Stimulated activated CD4-positive, alpha-beta T cell treated with anti-CD3 and anti-CD28 coated beads, Interleukin-12 subunit alpha, Interleukin-12 subunit beta, amount 100 ng/mL, for 4 hours (primary cell): ENCODE results near the gene PITRM1.

Source experiments
- DNase-seq: peaks from one replicate; pipeline ENCODE4 v3.0.0-alpha.2; 2020

Gene PITRM1

DNA sequence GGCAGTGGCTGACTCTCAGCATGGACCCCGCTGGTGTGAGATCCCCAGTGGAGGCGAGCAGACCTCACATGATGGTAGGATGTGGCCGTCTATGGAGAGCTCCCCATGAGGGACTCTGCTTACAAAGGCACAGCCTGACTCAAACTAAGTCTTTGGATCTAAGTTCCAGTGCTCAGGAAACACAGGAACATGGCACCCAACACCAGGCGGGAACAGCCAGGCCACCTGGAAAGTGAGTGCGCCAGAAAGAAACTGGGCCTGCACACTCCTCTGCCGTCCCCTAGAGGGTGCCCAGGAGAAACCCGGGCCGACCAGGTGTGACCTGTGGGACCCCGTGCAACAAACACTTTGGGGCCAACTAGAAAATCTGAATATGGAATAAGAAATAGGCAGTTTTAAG lies 10.0 kb downstream of the PITRM1 start:
- DNase-seq, result no peak

DNA sequence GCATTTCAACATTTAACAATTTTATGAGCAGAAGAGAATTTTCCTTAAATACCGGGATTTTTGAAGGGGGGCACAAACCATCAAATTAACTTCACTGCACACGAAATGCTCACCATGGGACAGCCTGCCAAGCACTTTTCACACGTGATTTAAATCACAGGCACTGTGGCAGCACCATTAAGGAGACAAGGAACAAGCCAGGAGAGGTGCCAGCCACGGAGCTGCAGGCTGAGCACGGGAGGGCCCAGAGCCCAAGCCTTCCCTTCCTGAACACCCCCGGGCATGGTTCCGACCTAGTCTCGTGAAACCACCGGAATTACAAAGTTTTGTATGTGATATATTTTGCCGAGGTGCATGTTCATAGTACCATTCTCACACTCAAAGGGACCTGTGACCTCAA lies 13.4 kb downstream of the PITRM1 start:
- no peak for DNase-seq

DNA sequence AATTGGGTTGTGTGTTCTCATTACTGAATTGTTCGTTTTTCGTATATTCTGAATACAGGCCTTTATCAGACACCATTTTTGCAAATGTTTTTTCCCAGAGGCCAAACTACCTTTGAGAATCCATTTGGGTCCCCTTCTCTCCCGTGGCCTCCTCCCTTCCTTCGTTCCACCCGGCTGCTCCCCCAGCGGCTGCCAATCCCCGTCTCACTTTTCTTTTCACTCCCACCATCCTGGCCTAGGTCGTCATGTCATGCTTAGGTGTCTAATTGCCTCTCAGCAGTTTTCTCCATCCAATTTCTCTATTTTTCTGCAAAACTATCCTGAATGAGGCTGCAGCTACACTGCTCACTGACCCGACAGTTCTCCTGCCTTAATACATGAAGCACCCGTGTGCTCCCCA lies 17.9 kb downstream of the PITRM1 start:
- no peak for DNase-seq

DNA sequence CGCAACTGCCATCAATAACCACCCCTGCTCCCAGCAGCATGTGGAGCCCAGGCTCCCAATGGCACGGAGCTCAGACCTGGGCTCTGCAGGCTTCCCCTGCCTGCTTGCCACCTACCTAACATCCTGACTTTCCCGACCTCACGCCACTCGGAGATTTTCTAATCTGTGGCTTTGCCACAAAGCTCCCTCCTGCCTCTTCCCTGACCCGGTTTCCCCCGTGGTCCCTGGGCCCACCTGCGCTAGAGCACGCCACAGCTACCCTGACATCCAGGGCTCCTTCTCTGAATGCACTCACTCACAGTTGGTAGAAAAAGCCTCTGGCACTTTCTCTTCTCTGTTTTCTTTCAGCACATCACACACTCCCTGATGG lies 20.0 kb downstream of the PITRM1 start:
- DNase-seq, result no peak

DNA sequence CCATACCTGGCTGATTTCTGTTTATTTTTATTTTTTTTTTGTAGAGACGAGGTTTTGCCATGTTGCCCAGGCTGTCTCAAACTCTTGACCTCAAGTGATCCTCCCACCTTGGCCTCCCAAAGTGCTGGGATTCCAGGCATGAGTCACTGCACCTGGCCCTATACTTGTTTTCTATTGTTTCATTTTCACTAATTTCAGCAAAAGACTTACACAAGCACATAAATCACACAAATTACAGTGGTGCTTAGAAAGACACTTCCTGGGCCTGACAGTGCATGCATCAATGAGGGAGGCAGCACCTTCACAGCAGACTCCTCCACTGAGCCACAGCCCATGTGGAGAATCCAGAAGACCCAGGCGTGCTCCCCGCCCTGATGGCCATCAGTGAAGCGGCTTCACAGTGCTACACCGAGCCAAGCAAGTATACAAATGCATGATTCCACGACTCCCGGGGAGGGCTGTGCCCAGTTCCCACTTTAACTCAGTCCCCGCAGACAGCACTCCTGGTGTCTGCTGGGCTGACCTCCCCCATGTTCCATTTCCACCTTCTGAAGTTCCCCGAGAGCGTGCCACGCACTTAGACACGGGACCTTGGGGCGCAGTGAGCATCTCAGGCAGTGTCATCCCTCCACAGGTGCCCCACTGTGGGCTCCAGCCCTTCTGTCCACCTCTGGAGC lies 20.6 kb downstream of the PITRM1 start:
- DNase-seq, result no peak

DNA sequence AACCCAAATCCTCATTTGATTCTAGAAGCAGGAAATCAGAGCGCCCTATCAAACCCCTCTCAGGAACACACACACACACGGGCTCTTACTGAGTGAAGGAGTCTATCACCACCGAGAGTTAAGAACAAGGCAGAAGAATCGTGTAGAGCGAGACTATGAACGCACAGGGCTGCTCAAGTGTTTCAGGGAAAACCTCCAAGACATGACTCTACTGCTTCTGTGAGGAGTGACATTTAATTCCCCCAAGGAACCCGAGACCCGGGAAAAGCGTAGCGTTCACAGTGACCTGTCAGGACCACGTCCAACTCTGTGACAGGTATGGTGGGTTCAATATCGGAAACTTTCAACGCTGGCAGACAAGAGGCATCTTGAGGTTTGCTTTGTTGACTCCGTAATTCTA lies 21.6 kb downstream of the PITRM1 start:
- no peak for DNase-seq

DNA sequence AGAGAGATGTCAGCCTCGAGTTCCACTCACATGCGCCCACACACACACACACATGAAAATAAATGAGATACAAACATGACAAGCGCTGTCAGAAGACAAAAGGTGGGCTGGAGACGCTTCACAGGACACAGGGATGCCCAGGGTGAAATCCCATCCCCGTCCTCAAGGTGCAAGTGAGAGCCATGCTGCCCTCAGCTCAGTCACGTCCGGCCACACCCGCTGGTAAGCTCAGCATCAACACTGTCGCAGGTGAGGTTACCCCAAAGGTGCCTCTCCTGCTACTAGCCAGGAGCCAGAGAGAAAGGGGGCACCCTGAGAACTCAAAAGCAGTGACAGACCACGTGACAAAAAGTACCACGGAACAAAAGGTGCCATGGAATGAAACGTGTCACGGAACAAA lies 22.2 kb downstream of the PITRM1 start:
- DNase-seq, result no peak

DNA sequence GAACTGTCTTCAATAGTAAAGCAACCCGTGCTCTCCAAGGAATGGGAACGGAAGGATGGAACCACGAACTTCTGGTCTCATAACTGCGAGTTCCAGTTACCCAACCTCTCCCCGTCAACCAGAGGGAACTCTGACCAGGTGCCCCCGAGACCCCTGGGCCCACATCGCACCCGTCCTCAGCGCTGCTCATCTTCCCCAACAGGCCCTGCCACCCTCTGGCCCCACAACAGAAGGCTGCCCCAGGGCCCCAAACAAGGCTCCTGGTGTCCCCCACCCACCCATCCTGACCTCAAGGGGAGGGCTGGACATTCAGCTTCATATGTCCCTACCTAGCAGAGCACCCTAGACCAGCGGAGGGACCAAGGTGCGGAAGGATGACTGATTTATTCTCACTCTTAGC lies 22.7 kb downstream of the PITRM1 start:
- DNase-seq, result no peak

DNA sequence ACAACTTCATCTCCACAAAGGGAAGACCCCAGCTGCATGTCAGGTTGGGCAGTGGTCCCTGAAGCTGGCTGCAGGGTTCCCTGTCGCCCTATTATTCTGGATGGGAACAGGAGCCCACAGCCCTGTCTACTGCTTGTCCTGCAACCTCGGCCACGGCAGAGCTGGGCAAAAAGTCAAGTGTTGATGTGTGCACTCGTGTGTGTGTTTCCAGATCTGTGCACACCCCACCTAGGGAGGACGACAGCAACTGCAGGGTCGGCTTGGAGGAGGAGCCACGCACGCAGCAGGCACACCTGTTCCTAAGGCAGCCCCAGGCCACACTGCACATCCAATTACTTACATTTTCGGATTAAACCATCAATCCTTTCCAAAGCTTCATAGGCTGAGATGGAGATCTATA lies 23.6 kb downstream of the PITRM1 start:
- no peak for DNase-seq

DNA sequence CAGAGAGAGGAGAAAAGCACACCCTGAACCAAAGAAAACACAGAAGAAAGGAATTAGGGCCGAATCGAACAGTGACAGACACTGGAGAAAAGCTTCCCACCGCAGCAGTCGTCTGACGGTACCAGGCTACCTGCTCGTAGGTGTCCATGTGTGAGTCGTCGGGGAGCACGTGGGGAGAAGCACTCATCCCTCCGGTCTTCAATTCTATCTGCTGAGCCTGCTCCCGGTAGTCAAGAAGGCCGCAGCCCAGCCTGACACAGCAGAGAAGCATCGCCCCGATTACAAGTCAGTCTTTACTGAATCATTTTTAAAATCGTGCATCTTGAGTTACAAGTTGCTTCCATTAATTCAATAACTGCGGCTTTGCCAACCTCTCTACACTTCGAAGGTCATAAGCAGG lies 24.5 kb downstream of the PITRM1 start:
- no peak for DNase-seq

DNA sequence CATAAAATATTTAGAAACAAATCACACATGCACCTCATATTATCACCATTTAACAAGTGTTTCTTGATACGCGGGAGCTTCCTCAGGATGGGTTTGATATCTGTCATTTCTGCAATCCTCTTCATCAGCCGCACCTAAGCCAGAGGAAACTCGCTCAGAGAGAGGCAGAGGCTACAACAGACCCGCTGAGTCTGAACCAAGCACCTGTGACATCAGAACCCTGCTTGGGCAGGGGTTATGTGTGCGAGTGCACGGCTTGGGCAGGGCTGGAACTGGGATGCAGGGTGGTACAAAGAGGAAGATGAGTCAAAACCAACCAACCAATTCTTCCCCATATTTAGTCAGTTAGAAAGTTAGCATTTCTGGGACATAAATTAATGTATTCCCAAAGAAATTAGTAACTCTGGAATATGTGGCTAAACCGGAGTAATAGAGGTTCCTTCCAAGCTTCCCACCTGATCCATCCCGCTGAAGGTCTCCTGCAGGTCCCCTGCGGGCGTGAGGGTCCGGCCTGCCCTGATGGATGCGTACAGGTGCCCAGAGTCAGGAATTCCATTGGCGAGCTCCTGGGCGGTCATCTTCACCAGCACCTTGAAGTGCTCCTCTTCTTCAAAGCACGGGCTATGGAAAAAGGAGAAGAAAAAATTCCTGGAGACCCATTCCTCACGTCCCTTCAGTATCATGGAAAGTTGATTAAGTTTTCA lies 25.3 kb downstream of the PITRM1 start:
- DNase-seq, result no peak

DNA sequence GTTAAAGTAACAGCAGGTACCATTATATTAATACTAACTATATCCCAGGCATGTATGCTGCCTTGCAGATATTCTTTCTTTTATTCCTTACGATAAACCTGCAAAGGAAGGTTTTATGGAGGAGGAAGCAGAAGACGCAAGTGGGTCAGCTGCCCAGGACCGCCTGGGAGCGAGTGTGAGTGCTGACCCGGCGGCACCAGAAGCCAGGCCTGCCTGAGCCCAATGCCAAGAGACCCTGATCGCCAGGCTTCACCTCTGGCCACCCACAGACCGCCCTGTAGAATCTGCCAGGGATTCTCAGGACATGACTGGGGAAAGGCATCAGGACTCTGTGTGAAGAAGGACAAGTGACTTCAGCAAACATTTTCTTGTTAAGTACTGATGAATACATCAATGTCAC lies 26.3 kb downstream of the PITRM1 start:
- DNase-seq, result no peak

DNA sequence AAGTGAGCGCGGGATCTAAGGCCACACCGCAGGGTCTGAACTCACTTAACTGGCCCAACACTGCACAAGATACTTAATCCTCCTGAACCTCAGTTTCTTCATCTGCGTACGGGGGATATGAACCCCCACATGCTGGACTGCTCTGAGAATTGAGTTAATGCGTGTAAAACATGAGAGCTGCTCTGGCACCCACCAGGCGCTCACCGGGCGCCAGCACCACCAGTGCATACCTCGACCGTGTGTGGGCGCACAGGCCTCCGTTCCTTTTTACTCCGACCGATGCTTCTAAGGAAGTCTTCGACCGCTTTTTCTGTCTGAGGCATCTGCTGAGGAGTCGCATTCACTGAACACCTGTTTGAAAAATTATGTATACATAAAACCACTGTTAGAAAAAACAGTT lies 27.2 kb downstream of the PITRM1 start:
- no peak for DNase-seq

DNA sequence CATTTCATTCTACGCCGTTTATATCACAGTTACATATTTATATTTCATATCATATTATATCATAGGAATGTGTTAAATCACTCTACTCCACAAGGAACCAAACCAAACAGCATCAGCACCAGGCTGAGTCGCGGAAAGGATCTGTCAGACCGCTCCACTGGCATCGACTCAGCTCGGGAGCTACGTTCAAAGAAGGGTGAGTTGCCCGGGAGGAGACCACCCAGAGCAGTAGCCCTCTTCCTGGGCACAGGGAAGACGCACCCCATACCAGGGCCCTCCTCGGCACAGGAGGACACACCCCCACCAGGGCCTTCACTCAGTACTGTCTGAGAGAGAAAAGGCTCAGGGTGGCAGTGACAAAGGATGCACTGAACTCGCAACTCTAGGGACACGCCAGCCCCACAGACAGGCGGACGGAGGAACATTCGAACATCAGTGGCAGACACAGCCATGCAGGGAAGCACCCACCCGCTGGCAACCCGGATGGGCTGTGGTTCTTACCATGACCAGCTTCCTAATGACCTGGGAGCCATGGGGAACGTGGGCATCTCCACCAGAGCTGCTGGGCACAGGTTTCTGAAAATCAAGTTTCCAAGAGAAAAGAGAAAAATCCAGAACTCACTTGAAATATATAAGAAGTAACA lies 28.7 kb downstream of the PITRM1 start:
- no peak for DNase-seq

DNA sequence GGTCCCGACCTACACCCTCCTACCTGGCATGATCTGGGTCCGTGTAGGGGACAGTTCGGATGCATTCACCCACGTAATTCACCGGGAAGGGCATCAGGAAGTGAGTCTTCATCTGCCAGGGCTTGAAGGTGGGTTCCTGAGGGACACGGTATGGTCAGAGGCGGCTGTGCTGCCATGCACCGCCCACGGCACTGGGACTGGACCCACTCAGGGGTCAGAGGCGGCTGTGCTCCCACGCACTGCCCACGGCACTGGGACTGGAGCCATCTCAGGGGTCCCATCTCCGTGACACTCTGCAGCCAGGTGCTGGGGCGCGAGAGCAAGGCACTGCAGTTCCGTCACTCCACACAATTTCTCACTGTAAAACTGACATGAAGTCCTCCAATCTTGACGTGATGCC lies 29.2 kb downstream of the PITRM1 start:
- DNase-seq, result no peak

DNA sequence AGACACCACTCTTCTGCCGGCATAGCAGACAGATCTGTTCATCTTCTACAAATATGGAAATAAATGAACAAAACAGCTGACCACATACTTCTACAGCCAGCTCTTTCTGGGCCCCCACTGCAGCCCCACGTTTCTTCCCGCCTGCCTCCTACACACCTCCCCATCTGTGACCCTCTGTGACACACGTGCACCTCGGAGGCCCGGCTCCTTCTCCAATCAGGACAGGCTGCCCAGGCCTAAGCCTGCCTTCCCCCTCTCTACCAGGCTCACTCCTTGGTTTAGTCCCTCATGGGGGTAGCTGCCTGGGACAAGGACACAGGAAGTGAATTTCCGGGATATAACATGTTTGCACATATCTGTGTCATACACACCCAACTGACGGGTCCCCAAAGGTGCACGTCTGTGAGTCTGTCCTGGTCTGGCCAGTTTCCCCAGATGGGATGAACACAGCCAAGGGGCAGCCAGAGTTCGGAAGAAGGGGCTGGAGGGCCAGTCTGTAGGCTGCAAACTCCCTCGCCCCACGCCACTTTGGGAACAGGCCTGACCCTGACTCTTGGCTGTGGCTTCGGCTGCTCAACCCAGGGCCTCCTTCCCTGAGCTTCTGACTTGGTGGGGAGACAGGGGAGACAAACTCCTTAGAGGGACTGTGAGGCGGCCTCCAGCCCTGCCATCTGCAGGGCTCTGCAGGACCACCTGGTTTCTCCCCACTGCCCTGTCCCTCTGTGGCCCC lies 30.3 kb downstream of the PITRM1 start:
- DNase-seq, result no peak

DNA sequence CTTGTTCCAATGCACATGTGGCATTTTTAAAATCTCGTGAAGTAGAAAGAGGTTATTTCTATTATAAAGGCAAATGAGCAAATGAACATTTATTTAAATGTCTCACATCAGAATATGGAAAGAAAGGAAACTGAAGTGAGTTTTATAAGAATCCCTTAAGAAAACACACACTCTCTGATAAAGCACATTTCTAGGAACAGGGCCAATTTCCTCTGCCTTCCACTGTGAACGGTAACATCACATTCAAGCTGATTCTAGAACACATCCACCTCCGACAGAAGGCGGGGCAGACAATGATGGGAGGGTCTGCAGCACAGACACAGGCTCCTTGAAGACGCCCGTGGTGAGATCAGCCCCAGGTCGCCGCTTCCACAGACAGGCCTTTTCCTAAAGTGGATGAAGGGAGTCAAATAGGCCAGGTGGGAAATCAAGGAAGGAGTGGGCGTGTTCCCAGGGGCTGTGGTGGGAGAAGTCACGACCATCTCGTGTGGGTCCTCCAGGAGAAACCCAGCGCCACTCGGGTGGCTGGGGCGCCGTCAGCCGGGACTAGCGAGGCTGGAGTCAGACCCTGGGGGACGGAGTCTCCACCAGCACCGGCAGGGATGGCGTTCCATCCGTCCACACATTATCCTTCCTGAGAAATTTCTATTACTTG lies 31.1 kb downstream of the PITRM1 start:
- no peak for DNase-seq

DNA sequence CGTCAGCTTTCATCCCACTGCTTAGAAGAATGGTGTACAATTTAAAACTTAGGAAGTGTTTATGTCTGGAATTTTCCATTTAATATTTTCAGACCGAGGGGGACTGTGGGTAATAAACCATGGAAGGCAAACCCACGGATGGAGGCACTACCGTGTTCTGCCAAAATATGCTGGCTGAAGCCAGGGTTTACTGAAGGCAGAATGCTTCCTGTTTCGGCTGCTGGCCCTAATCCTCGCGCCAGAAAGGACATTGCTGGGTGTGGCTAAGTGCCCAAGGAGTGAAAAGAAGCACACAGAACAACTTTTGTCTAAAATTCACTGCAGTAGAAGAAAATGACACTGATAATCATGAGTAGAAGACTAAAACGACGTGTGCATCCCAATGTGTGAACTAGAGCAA lies 32.3 kb downstream of the PITRM1 start:
- no peak for DNase-seq

DNA sequence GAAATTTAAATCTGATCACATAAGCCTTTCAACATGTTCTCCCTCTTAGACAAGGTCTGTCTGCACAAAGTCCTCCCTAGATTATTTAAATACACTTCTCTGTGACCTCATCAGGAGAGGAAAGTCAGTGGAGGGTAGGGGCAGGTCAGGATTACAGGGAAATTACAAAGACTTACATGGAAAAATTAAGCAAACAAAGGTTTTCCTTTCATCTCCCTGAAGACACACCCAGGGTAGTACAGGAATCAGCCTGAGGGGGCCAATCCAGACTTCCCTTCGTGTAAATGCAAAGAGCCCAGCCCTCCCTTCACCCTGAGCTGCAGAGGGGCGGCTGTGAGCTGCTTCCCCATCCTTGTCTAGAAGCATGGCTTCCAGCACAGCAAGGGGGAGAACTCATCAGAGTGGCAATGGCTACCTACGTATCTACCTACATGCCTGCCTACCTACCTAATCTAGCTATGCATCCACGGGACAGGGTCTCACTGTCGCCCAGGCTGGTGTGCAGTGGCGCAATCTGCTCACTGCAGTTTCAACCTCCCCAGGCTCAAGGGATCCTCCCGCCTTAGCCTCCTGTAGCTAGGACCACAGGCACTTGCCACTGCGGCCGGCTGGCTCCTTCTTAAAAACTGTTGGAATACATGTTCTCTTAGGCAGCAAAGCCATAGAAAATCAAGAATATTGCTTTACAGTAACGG lies 33.2 kb downstream of the PITRM1 start:
- no peak for DNase-seq

DNA sequence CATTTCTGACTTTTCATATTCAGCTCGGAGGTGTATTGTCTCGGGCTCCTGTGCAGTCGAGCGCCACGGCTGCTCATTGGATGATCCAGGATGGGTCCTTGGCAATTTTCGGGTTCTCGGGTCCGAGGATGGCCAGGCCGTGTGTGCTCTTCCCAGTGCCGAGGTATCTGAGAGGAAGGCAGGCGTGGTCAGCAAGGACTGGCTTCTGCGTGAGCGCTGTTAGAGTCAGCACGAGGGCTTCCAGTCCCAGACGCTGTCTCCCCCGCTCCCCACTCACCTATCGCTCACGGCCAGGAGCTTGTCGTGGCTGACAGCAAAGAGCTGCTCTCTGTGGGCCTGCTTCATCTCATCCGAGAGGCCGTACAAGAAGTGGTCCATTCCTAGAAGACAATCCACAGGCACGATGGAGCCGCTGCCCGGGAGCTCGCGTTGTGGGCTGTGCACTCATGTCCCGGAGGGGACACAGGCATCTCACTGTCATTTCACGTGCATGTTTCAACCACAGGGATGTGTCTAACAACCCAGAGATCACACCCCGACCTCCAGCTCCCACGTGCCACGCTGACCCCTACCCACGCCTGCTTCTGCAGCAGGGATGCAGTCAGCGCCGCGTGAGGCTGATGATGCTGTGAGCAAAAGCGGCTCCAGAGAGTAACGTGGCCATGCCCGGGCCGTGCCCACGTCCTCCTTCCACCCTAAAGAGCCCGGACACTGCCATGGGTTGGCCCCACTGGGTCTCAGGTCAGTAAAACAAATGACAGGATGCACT lies 34.4 kb downstream of the PITRM1 start:
- DNase-seq, result no peak

DNA sequence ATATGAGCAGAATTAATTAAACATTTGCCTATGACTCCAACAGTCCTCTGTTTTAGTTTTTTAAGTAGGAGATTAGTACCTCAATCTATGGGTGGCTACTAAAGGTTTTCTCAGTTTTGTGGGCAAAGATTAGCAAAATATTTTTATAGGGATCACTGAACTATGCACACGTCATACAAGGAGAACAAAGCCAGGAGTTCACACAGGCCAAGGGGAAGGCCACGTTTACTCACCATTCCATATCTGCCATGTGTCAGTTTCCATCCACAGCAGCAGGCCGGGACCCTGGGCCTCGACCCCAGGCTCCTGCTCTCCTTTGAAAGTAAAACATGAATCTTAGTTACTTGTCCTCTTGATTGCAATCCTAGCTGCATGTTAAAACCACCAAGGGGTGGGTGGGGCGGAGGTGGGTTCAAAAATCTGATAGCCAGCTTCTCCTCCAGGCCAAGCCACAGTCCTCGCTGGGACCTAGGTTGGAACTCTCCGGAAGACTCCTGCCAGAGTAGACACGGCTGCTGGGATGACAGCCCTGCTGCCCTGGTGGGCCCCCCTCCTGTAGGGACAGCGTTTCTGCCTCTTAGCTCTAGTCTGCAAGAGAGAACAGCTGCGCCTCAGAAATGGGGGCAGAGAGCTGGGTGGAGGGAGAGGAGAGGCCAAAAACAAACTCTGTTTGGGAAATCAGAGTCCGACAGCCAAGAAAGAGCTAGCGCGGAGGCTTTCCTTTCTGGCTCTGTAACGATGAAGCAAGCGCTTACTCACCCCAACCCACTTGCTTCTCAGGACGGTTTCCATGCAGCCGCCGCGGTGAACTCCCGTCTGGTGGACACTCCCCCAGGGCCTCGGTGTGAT lies 35.6 kb downstream of the PITRM1 start:
- no peak for DNase-seq
